Mesenchymal stem cell (in vitro differentiated cells and primary cell): ENCODE results near the gene C11orf97.
"Not testable (repeated sequence)": the region's sequence is repeated elsewhere in the genome, so short reads cannot be mapped to it uniquely, and the experiment has no call there.

Source experiments
- DNase-seq: peaks from one replicate; pipeline ENCODE4 v3.0.0-alpha.2; 2013
- H2AFZ ChIP-seq: one replicate; pipeline ENCODE4 v1.6.1; 2013; ENCODE audit warnings: low read depth, mild to moderate bottlenecking, control low read depth, inconsistent platforms, low read length, moderate library complexity
- H2AK5ac ChIP-seq: 2 replicates; pipeline ENCODE4 v1.6.1; 2013; ENCODE audit warnings: low read length, moderate library complexity, mild to moderate bottlenecking, inconsistent platforms; ENCODE audit not compliant: severe bottlenecking
- H2BK120ac ChIP-seq: one replicate; pipeline ENCODE4 v1.6.1; 2013; ENCODE audit warnings: low read depth, mild to moderate bottlenecking, inconsistent platforms, low read length, moderate library complexity
- H2BK12ac ChIP-seq, 2 experiments: one replicate each; pipeline ENCODE4 v1.6.1; 2013; ENCODE audit warnings: inconsistent platforms in 2 of 2, low read length in 2 of 2, mild to moderate bottlenecking in 2 of 2, moderate library complexity in 2 of 2, control low read depth in 1 of 2
- H2BK15ac ChIP-seq: one replicate; pipeline ENCODE4 v1.6.1; 2013; ENCODE audit warnings: mild to moderate bottlenecking, low read depth, inconsistent platforms; ENCODE audit not compliant: poor library complexity, severe bottlenecking
- H2BK5ac ChIP-seq: 2 replicates; pipeline ENCODE4 v1.6.1; 2013; ENCODE audit warnings: low read depth, mild to moderate bottlenecking, low read length, control low read depth, inconsistent platforms; ENCODE audit not compliant: poor library complexity, severe bottlenecking
- H3K14ac ChIP-seq, 2 experiments: one replicate each; pipeline ENCODE4 v1.6.1; 2013; ENCODE audit warnings: inconsistent platforms in 2 of 2, low read length in 2 of 2, control low read depth in 1 of 2, mild to moderate bottlenecking in 1 of 2, moderate library complexity in 1 of 2
- H3K18ac ChIP-seq, 2 experiments: one replicate each; pipeline ENCODE4 v1.6.1; 2013; ENCODE audit warnings: inconsistent platforms in 2 of 2, low read length in 2 of 2, control low read depth in 1 of 2, low read depth in 1 of 2, mild to moderate bottlenecking in 1 of 2
- H3K23ac ChIP-seq, 2 experiments: one replicate each; pipeline ENCODE4 v1.6.1; 2013; ENCODE audit warnings: inconsistent platforms in 2 of 2, low read length in 2 of 2, mild to moderate bottlenecking in 2 of 2, moderate library complexity in 2 of 2, control low read depth in 1 of 2
- H3K27ac ChIP-seq: 2 replicates; pipeline ENCODE4 v1.5.1; 2013; ENCODE audit warnings: mild to moderate bottlenecking, moderate library complexity, low read length, control low read depth, inconsistent platforms; ENCODE audit not compliant: poor library complexity, severe bottlenecking
- H3K27me3 ChIP-seq, 2 experiments: 2 replicates each; pipeline versions ENCODE4 v1.6.1 to v1.7.0; 2013; ENCODE audit warnings: low read length in 2 of 2, mild to moderate bottlenecking in 2 of 2, moderate library complexity in 2 of 2, control low read depth in 1 of 2, inconsistent platforms in 1 of 2; ENCODE audit not compliant: control insufficient read depth in 1 of 2, insufficient read depth in 1 of 2
- H3K36me3 ChIP-seq, 2 experiments: 2 replicates each; pipeline versions ENCODE4 v1.6.1 to v1.7.0; 2013; ENCODE audit warnings: low read length in 2 of 2, control low read depth in 1 of 2, inconsistent platforms in 1 of 2, low read depth in 1 of 2, mild to moderate bottlenecking in 1 of 2; ENCODE audit not compliant: insufficient read depth in 2 of 2, control insufficient read depth in 1 of 2
- H3K4ac ChIP-seq, 2 experiments: one replicate each; pipeline ENCODE4 v1.6.1; 2013; ENCODE audit warnings: inconsistent platforms in 2 of 2, low read length in 2 of 2, mild to moderate bottlenecking in 2 of 2, moderate library complexity in 2 of 2, control low read depth in 1 of 2, low read depth in 1 of 2
- H3K4me1 ChIP-seq: 2 replicates; pipeline ENCODE4 v1.6.1; 2013; ENCODE audit warnings: low read depth, low read length, control low read depth; ENCODE audit not compliant: control insufficient read depth, insufficient read depth
- H3K4me2 ChIP-seq: 2 replicates; pipeline ENCODE4 v1.6.1; 2013; ENCODE audit warnings: low read length, mild to moderate bottlenecking, inconsistent platforms; ENCODE audit not compliant: poor library complexity, severe bottlenecking
- H3K4me3 ChIP-seq, 2 experiments: 2 replicates each; pipeline versions ENCODE4 v1.5.1 to v1.7.0; 2013; ENCODE audit warnings: low read length in 2 of 2, mild to moderate bottlenecking in 2 of 2, control low read depth in 1 of 2, low read depth in 1 of 2; ENCODE audit not compliant: insufficient read depth in 1 of 2
- H3K79me1 ChIP-seq: replicated peaks from 2 replicates; pipeline ENCODE4 v1.6.1; 2013; ENCODE audit warnings: mild to moderate bottlenecking, control low read depth, low read length, inconsistent platforms; ENCODE audit not compliant: poor library complexity, severe bottlenecking
- H3K9ac ChIP-seq: 2 replicates; pipeline ENCODE4 v1.7.0; 2013; ENCODE audit warnings: mild to moderate bottlenecking, low read length, moderate library complexity
- H3K9me3 ChIP-seq: 2 replicates; pipeline ENCODE4 v1.7.0; 2013; ENCODE audit warnings: mild to moderate bottlenecking, low read length; ENCODE audit not compliant: control insufficient read depth
- H4K8ac ChIP-seq: one replicate; pipeline ENCODE4 v1.6.1; 2013; ENCODE audit warnings: inconsistent platforms, mild to moderate bottlenecking, low read length, moderate library complexity
- H4K91ac ChIP-seq: one replicate; pipeline ENCODE4 v1.6.1; 2013; ENCODE audit warnings: mild to moderate bottlenecking, low read length, inconsistent platforms
- WGBS: methylation state at CpG from one replicate; pipeline ENCODE4 v1.1.7; 2013; ENCODE audit warnings: mixed read lengths; 5-methylcytosine and 5-hydroxymethylcytosine counted together

C11orf97 gene

DNA sequence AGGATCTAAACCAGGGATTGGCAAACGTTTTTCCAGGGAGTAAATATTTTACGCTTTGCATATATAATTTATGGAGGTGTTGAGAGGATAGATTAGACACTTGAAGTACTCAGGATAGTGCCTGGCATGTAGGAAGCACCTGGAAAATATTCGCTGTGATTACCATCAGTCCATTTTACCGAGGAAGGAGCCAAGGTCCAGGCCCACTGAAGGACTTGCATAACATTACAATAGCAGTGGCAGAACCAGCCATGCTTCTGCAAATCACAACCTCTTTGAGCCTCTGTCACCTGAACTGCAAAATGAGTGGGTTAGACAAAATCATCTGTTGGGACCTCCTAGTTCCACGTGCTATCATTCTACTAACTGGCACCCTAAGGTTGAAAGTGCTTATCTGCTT is 36.9 kb downstream of the C11orf97 start:
- Histone ChIP-seq H4K91ac (no peak overlapping the region), H3K9me3 (no peaks in the 10 kb centered on the region), H3K18ac (no peak overlapping the region), H3K9ac (no peak overlapping the region), H3K4me1 (peaks cover 17% of the 10 kb centered on the region), H2BK15ac (no peak overlapping the region), H4K8ac (no peak overlapping the region), H3K4me2 (no peak overlapping the region), H3K23ac (no peak overlapping the region), H3K27me3 (no peaks in the 10 kb centered on the region), H3K14ac (no peak overlapping the region), H2AFZ (no peak overlapping the region), H3K36me3 (peaks cover 9 to 15% of the 10 kb centered on the region in 2 experiments), H3K4ac (no peak overlapping the region), H2BK5ac (no peak overlapping the region), H2BK12ac (no peak overlapping the region), H3K27ac (no peak overlapping the region), H3K79me1 (peaks cover 17% of the 10 kb centered on the region), H2BK120ac (no peak overlapping the region), H2AK5ac (no peak overlapping the region), H3K4me3 (no peak overlapping the region)
- 80% methylated on average over 5 of the region's 5 CpGs for WGBS
- DNase-seq = no peak

DNA sequence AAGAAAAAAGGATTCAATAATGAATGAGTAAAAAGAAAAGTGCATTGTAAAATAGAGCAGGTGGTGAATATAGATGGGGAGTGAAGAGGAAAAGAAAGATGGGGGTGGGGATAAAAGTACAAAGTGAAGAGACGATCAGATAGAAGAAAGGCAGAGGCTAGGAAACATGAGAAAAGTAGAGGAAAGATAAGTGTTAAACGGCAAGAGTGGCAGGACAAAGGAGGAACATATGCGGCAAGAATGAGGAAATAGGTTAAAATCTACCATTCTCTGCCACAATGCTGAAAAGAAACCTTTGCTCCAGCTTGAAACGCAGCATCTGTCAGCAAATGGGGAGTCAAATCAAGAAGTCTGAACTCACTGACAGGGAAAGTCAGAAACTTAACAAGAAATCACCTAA is 38.3 kb downstream of the C11orf97 start:
- Histone ChIP-seq H3K79me1 (peaks cover 7% of the 10 kb centered on the region), H3K27ac (no peak overlapping the region), H4K91ac (no peak overlapping the region), H3K9me3 (no peaks in the 10 kb centered on the region), H2AFZ (no peak overlapping the region), H3K4me1 (peaks cover 6% of the 10 kb centered on the region), H2BK15ac (no peak overlapping the region), H3K23ac (no peak overlapping the region), H2BK12ac (no peak overlapping the region), H3K4me3 (no peak overlapping the region), H3K9ac (no peak overlapping the region), H2BK5ac (no peak overlapping the region), H2BK120ac (no peak overlapping the region), H3K18ac (no peak overlapping the region), H2AK5ac (no peak overlapping the region), H3K36me3 (peaks cover under 1 to 15% of the 10 kb centered on the region in 2 experiments), H3K14ac (no peak overlapping the region), H3K4me2 (no peak overlapping the region), H3K27me3 (no peaks in the 10 kb centered on the region), H3K4ac (no peak overlapping the region), H4K8ac (no peak overlapping the region)
- no peak for DNase-seq
- 99% methylated on average over 4 of the region's 4 CpGs for WGBS

GRCh38 chr11:94553938-94554337 is 41.7 kb downstream of the C11orf97 start:
- WGBS = 50% methylated on average over 1 of the region's 1 CpG
- Histone ChIP-seq H2BK12ac (no peak overlapping the region), H2BK120ac (no peak overlapping the region), H2AFZ (no peak overlapping the region), H4K91ac (no peak overlapping the region), H3K9me3 (no peaks in the 10 kb centered on the region), H3K4me3 (no peak overlapping the region), H2BK15ac (no peak overlapping the region), H3K4me2 (no peak overlapping the region), H2BK5ac (no peak overlapping the region), H4K8ac (no peak overlapping the region), H3K9ac (no peak overlapping the region), H3K4me1 (peaks cover 1% of the 10 kb centered on the region), H3K14ac (no peak overlapping the region), H3K4ac (no peak overlapping the region), H2AK5ac (no peak overlapping the region), H3K36me3 (peaks cover 0 to 4% of the 10 kb centered on the region in 2 experiments), H3K23ac (no peak overlapping the region), H3K18ac (no peak overlapping the region), H3K79me1 (peaks cover 3% of the 10 kb centered on the region), H3K27me3 (no peaks in the 10 kb centered on the region), H3K27ac (no peak overlapping the region)
- peak; percentile 39 for DNase-seq

- not testable (repeated sequence) for H2AK5ac ChIP-seq, DNase-seq, H3K4me2 ChIP-seq, H3K23ac ChIP-seq, H3K18ac ChIP-seq, H4K91ac ChIP-seq, H3K4ac ChIP-seq, H3K27me3 ChIP-seq, H3K27ac ChIP-seq, H2AFZ ChIP-seq, H2BK12ac ChIP-seq, H3K4me1 ChIP-seq, H2BK120ac ChIP-seq, H4K8ac ChIP-seq, H3K4me3 ChIP-seq, H3K9me3 ChIP-seq, H2BK5ac ChIP-seq, H2BK15ac ChIP-seq, H3K79me1 ChIP-seq, H3K9ac ChIP-seq, H3K14ac ChIP-seq, H3K36me3 ChIP-seq
- 95% methylated on average over 7 of the region's 8 CpGs for WGBS
Measured at GRCh38 chr11:94555752-94556329, 43.6 kb downstream of the C11orf97 start.
